Measurements from ENCODE around the gene OR7G2.
A peak's percentile ranks its signal among the peaks of the same experiment; 100 is the strongest.
"Not testable (repeated sequence)": the region's sequence is repeated elsewhere in the genome, so short reads cannot be mapped to it uniquely, and the experiment has no call there.

The OR7G2 gene

DNA sequence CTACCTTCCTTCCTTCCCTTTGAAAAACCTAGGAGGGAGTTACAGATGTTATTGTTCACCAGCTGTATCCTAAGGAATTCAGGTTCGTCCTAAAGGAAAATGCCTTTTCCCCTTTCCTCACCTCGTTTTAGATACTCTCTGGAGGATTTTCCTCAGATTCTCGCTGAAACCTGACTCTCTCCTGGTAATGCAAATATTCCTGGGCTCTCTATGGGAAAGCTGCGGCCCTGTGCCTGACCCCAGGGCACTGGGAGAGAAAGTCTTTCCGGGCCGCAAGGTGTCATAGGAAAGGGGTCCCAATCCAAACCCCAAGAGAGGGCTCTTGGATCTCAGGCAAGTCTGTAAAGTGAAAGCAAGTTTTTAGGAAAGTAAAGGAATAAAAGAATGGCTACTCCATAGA lies 33.5 kb downstream of the OR7G2 start:
- no peak for DNase-seq (ENCODE audit: low spot score)

DNA sequence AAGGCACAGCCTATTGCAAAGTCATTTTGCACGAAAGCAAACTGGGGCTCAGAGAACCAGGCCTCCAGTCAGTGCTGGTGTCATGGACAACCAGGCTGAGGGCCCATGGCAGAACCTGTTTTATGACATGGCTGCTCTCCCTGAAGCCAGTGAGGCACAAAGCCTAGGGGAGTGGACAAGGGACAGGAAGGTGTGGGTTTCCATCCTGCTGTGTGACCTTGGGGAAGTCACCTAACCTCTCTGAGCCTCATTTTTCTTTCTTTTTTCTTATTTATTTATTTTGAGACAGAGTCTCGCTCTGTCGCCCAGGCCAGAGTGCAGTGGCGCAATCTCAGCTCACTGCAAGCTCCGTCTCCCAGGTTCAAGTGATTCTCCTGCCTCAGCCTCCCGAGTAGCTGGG lies 35.6 kb downstream of the OR7G2 start:
- not testable (repeated sequence) for DNase-seq (ENCODE audit: low spot score)

- DNase-seq (ENCODE audit: low spot score): peak; percentile 66
Observed at GRCh38 chr19:9070066-9070465, 37.2 kb downstream of the OR7G2 start.

DNA sequence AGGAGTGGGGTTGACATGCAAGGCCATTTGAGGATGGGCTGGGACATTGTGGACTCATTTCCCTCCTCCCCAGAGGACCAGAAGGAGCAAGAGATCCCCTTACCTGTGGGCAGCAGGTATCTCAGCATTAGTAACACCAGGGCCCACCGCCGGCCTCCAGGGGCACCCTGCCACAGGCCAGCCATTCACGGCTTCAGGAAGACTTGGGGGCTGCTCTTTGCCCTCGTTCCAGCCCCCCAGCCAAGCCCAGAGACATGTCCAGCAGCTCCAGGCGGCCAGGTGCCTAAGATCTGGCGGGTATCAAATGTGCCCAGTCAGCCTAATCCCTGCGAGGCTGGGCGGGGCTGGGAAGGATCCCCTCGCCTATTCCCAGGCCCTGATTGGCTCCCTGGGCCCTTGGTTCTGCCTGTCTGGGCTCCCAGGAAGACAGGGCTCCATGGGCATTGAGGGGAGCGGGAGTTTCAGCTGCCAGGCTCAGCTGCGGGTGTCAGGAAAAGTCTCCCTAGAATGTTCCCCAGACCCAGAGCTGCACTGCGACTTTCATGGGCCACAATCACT lies 41.7 kb downstream of the OR7G2 start:
- no peak for DNase-seq (ENCODE audit: low spot score)

DNA sequence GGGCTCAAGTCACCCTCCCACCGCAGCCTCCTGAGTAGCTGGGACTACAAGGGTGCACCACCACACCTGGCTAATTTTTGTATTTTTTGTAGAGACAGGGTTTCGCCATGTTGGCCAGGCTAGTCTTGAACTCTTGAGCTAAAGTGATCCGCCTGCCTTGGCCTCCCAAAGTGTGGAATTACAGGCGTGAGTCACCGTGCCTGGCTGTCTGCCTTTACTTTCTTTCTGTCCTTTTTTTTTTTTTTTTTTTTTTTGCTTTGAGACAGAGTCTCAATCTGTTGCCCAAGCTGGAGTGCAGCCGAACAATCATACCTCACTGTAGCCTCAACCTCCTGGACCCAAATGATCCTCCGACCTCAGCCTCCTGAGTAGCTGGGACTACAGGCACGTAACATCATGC lies 45.4 kb downstream of the OR7G2 start:
- DNase-seq (ENCODE audit: low spot score): no peak

DNA sequence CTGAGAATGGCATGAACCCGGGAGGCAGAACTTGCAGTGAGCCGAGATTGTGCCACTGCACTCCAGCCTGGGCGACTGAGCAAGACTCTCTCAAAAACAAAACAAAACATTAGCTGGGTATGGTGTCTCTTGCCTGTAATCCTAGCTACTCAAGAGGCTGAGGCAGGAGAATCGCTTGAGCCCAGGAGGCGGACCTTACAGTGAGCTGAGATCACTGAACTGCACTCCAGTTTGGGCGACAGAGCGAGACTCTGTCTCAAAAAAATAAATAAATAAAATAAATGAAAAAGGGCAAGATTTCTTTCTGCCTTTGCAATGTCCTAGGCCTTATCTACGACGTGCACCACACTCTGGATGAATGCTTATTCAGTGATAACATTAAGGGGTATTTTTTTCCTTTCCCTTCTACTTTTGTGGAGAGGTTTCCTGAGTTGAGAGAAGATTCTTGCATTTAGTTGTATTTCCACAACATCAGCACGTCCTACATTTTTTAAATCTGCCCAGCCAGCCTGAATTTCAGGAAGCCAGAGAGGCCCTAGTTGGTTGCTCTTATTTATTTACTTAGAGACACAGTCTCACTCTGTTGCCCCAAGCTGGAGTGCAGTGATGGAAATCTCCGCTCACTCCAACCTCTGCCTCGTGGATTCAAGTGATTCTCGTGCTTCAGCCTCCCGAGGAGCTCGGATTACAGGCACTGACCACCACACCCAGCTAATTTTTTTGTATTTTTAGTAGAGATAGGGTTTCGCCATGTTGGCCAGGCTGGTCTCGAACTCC lies 46.5 kb downstream of the OR7G2 start:
- no peak for DNase-seq (ENCODE audit: low spot score)

- no peak for DNase-seq (ENCODE audit: low spot score)
Observed at GRCh38 chr19:9058905-9059667, 48.2 kb downstream of the OR7G2 start.

GRCh38 chr19:9057505-9058258 lies 49.6 kb downstream of the OR7G2 start:
- DNase-seq (ENCODE audit: low spot score): no peak

DNA sequence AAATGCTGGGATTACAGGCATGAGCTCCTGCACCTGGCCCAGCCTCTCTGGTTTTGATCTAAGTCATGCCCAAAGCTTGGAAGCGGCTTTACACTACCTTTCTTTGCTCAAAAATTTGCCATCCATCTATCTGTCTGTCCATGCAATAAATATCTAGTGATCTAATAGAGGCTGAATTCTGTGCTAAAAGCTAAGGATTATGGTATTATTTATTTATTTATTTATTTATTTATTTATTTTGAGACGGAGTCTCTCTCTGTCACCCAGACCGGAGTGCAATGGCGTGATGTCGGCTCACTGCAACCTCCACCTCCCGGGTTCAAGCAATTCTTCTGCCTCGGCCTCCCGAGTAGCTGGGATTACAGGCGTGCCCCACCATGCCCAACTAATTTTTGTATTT lies 51.1 kb downstream of the OR7G2 start:
- not testable (repeated sequence) for DNase-seq (ENCODE audit: low spot score)

GRCh38 chr19:9054765-9055164 lies 52.5 kb downstream of the OR7G2 start:
- peak; percentile 84 for DNase-seq (ENCODE audit: low spot score)

DNA sequence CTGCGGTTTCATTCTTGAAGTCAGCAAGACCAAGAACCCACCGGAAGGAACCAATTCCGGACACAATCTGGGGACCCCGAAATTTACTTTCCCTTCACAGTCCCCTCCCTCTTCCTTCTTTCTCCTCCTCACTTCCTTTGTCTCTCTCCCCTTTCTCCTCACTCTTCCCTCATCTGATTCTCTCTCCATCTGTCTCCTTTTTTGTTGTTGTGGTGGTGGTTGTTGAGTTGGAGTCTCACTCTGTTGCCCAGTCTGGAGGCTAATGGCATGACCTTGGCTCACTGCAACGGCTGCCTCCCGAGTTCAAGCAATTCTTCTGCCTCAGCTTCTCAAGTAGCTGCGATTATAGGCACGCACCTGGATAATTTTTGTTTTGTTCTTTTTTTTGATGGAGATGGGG lies 53.1 kb downstream of the OR7G2 start:
- no peak for DNase-seq (ENCODE audit: low spot score)

DNA sequence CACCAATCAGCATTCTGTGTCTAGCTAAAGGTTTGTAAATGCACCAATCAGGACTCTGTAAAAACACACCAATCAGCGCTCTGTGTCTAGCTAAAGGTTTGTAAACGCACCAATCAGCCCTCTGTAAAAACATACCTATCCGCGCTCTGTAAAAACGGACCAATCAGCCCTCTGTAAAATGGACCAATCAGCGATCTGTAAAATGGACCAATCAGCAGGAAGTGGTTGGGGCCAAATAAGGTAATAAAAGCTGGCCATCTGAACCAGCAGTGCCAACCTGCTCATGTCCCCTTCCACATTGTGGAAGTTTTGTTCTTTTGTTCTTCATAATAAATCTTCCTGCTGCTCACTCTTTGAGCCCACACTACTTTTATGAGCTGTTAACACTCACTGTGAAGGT lies 53.6 kb downstream of the OR7G2 start:
- not testable (repeated sequence) for DNase-seq (ENCODE audit: low spot score)

- DNase-seq (ENCODE audit: low spot score): no peak
Observed at GRCh38 chr19:9052894-9053293, 54.4 kb downstream of the OR7G2 start.
